SHP77 (cell line): ENCODE data around the gene TGFBR2.

Source experiments
- DNase-seq, 2 experiments: peaks; one replicate each; lab custom pipeline; 2025; lab: John Stamatoyannopoulos, UW

The TGFBR2 gene

GRCh38 chr3:30693470-30694120 is 87.2 kb downstream of the TGFBR2 start:
- peak; percentile 44 to 69 for DNase-seq

GRCh38 chr3:30694148-30694547 is 87.7 kb downstream of the TGFBR2 start:
- DNase-seq = no peak

- no peak for DNase-seq
These were observed 88.3 kb downstream of the TGFBR2 start for GRCh38 chr3:30694668-30695067.

GRCh38 chr3:30695302-30696061 is 89.1 kb downstream of the TGFBR2 start:
- no peak for DNase-seq

- DNase-seq = no peak
These were observed 90.0 kb downstream of the TGFBR2 start for GRCh38 chr3:30696403-30696819.

GRCh38 chr3:30696896-30697295 is 90.5 kb downstream of the TGFBR2 start:
- no peak for DNase-seq

GRCh38 chr3:30698549-30698948 is 92.1 kb downstream of the TGFBR2 start:
- DNase-seq = no peak

GRCh38 chr3:30699927-30700326 is 93.5 kb downstream of the TGFBR2 start:
- DNase-seq = no peak

- DNase-seq = no peak
These were observed 94.4 kb downstream of the TGFBR2 start for GRCh38 chr3:30700702-30701321.

GRCh38 chr3:30702038-30702827 is 95.8 kb downstream of the TGFBR2 start:
- no peak for DNase-seq

- no peak for DNase-seq
These were observed 96.5 kb downstream of the TGFBR2 start for GRCh38 chr3:30702828-30703397.

- DNase-seq = no peak
These were observed 98.8 kb downstream of the TGFBR2 start for GRCh38 chr3:30704931-30705890.

- DNase-seq = no peak
These were observed 101.4 kb downstream of the TGFBR2 start for GRCh38 chr3:30707825-30708224.

GRCh38 chr3:30708472-30708871 is 102.1 kb downstream of the TGFBR2 start:
- no peak for DNase-seq

GRCh38 chr3:30710017-30710416 is 103.6 kb downstream of the TGFBR2 start:
- no peak for DNase-seq

- DNase-seq = no peak
These were observed 104.8 kb downstream of the TGFBR2 start for GRCh38 chr3:30711151-30711550.

GRCh38 chr3:30711867-30712266 is 105.5 kb downstream of the TGFBR2 start:
- DNase-seq = no peak

- no peak for DNase-seq
These were observed 106.6 kb downstream of the TGFBR2 start for GRCh38 chr3:30712991-30713390.

- DNase-seq = no peak
These were observed 107.6 kb downstream of the TGFBR2 start for GRCh38 chr3:30713885-30714503.

GRCh38 chr3:30719536-30719935 is 113.1 kb downstream of the TGFBR2 start:
- no peak for DNase-seq
